GM19238 (cell line): Measurements from ENCODE around the gene PLEKHG3.

Experiments
- DNase-seq: peaks from one replicate; pipeline ENCODE4 v3.0.0; 2011; ENCODE audit warnings: low spot score; ENCODE audit not compliant: insufficient read length

The PLEKHG3 gene

DNA sequence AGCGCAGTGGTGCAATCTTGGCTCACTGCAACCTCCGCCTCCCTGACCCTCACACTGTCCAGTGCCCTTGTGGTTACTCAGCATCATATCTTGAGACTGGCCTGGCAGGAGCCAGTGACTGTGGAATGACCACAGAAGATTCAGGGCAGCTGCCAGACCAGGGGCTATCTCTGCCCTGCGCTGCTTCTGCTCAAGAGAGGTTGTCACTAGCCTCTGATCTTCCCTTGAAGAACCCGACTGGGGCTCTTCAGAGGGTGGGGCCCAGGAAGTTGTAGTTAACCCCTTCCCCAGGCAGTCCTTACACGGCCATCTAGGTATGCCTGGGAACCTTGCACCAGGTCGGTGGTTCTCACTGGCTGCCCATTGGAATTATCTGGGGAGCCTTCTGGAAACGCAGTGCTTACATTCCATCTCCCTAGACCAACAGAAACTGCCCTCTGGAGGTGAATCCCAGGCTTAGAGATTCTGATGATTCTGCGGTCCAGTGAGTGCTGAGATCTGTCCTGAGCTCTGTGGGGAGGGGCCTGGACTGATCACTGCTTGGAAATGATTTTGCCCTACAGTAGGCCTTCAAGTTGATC is 41.4 kb downstream of the PLEKHG3 start:
- no peak for DNase-seq

DNA sequence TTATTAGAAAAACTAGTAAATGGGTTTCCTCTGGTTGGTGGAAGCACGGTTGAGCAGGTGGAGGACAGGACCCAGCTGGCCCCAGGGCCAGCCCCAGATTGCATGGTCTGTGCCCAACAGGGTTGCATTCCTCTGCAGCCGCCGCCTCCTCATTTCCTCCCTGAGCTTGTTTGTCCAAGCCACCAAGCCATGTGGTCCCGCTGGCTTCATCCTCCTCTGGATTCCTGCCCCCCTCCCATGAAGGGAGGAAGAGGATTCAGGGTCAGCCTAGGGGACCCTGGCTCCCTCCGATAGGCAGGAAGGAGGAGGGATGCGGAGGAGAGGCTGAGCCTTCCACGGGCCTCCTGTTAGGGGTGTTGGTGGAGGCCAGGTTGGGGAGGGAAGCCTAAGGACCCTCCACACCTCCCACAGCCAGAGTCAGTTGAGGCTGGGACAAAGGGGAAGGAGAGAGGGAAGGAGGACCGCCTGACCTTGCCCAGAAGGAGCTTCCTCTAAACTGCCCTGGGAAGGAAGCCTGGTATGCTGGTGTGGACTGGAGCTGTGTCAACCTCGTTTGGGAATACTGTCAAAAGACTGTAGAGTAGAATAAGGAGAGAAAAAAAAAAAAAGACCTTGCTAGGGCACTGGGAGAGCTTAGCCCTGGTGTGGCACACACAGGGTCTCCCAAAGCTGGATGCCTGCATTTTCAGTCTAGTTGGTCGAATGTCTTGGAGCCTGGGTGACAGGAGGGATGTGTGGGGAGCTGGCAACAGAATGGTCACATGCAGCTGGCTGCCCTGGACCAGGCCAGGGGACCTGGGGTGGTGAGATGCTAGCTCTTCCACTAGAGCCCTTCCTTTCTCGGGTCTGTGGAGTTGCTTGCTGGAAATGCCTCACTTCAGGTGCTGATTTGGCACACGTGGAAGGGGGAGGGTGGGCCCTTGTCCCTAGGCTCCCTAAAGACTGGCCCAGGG is 42.4 kb downstream of the PLEKHG3 start:
- DNase-seq = no peak

DNA sequence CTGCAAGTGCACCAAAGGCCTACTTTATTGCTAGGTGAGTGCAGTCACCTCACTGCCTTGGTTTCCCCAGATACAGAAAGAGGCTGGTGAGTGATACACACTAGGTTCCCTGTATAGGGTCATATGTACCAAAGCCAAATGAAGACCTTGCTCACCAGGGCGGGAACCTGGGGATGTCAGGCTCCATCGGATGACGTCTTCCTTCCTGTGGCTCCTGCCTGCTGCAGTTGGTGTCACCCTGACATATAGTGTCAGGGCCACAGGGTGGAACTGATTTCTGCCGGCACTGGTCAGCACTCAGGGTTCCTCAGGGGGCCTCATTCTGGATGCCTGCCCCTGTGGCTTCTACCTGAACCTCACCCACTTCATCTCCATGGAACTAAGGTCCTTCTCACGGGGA is 43.1 kb downstream of the PLEKHG3 start:
- no peak for DNase-seq

DNA sequence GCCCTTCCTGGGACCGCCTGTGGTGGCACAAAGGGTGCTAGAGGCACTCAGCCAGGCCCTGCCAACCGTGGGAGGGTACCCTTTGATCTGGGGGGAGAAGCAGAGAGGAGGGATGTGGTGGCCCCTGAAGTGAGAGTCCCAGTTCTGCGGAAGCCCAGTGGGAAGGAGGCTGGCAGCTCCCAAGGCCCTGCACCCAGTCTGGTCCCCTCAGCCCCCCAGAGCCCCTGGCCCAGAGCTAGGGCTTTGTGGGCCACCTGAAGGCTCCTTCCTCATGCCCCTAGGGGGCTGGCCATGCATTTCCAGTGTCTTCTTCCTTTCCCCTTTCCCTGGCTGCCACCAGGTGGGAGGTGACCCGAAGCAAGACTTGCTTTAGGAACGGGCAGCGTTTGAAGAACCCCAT is 44.3 kb downstream of the PLEKHG3 start:
- DNase-seq = no peak

DNA sequence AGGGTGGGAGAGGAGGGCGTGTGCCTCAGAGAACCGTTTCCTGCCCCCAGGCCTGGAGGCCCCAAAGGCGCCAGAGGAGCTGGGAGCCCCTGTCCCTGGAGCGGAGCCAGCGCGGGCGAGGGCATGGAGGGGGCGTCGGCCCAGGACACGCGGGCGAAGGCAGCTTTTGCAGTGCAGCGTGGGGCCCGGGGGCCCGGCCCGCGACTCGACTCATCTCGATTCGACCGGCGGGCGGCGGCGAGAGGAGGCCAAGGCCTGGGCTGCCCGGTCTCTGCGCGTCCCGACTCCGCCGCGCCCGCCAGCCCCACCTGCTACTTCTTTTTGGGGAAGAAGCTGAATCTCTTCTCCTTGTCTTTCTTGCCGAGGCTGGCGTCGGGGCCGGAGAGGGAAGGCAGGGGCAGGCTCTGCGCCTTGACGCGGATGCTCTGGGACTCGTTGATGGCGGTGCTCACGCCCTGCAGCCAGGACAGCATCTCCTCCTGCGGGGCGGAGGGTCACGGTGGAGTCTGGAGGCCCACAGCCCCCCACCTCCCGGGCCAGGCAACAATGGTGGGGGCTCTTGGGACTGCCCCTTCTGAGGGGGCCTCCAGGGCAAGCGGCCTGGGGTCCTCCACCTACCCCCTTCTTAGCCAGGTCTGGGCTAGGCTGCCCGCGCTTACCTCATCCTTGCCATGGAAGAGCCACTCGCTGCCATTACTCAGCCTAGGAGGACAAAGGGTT is 44.9 kb downstream of the PLEKHG3 start:
- DNase-seq = no peak

DNA sequence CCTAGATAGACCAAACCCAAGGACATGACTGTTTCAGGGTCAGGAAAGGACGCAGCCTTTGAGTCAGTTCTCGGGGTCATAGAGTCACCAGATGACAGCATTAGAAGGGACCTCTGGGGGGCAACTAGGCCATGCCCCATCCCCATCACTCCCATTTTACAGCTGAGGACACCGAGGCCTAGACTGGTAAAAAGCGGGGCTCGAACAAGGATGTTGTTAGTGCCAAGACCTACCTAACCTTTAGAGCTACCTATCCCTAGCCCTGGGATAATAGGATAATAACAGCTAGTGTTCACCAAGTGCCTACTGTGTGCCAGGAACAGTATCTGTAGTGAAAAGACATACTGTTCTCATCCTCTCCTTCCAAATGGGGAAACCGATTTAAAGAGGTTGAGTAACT is 48.7 kb downstream of the PLEKHG3 start:
- DNase-seq = no peak

DNA sequence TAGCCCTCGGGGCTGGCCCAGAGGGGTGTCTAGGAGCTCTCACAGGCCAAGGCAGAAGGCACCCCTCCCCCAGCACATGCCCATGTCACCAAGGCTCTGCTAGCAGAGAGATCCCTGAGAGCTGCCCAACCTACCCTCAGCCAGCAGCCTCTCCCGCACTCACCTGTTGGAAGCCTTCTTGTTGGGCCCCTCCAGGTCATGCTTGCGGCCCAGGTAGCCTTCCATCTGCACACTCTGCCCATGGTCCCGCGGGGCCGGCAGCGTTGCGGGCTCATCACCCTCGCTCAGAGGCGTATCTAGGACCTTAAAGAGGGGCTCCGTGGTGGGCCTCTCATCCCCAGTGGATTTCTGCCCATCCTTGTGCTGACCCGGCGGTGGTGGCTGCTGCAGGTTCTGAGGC is 49.1 kb downstream of the PLEKHG3 start:
- DNase-seq = no peak

DNA sequence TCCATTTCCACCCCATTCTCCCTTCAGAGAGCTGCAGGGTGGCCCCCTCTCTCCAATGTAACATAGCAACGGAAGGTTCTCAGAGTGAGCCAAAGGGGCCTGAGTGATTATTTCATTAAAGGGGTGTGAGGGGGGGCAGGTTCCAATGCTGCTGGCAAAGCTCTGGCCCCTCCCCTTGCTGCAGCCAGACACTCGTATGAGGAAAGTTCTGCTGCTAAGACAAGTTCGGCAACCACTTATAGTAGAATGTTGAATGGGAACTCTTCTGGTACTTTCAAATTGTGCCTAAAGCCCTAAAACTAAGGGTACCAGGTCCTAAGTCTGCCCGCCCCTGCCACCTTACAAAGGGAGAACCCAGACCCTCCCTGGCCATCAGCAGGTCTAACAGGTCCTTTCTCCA is 49.8 kb downstream of the PLEKHG3 start:
- DNase-seq = no peak

DNA sequence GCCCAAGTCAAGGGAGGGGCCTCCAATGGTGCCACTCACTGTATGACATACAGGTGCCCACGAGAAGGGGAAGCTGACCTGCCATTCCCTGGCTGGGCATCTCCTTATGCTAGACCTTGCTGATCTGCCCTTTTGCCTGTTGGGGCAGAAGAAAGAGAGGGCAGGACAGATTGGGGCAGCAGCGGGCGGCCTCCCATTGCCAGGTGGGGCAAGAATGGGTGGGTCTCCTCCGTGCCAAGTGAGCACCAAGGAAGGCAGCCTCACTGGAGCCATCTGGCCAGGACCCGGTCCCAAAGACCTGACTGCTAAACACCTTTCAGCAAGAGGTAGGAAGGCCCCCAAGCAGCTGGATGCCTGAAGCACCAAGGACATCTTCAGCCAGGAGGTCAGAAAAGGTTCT is 50.5 kb downstream of the PLEKHG3 start:
- DNase-seq = no peak

DNA sequence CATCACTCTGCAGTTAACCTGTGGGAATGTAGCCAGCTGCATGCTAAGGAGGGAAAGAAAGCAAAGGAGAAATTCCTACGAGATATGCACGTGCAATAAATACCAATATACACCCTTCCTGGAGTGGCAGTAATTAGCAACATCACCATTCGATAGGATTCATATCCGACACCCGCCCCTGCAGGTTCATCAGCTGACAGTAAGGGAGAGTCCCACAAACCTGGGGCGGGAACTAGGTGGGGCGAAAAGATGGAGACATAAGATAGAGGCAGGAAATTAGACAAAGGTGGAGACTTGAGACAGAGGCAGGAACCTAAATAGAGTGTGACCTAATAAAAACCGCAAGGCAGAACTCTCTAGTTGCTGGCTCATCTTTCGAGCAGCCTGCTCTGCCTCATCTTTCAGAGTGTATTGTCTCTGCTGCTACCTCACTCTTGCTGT is 51.6 kb downstream of the PLEKHG3 start:
- DNase-seq = no peak

DNA sequence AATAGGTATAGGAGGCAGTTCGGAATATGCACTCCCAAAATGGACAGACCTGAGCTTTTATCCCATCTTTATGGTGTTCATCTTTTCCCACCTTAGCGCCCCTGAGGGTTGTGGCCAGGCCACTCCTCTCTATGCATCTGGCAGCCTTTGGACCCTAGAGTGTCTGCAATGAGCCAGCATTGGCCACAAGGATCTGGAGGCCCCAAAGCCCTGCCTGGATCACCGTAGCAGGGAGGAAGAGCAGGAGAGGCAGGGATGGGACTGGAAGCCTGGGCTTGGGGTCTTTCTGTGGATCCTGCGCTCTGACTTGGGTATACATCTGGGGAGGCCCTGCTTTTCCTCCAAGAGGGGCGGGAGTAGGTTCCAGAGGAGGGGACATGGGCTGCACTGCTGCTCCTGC is 52.5 kb downstream of the PLEKHG3 start:
- DNase-seq = no peak

DNA sequence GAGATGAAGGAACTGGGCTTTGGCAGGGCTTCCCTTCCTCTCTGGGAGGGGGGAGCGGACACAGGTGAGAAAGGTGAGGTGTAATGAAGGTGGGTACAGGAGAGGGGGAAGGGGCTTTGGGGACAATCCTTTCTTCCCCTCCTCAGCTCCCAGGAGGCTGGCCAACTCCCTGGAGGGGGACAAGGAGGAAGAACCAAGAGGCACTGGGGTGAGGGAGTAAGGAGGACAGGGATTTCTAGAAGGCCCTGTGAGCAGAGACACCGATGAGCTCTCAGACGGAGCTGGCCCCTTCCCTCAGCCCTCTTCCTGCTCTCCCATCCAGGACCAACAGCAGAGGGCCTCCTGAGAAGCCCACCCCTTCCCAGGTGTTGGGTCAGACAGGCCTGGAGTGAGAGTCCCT is 53.4 kb downstream of the PLEKHG3 start:
- no peak for DNase-seq

DNA sequence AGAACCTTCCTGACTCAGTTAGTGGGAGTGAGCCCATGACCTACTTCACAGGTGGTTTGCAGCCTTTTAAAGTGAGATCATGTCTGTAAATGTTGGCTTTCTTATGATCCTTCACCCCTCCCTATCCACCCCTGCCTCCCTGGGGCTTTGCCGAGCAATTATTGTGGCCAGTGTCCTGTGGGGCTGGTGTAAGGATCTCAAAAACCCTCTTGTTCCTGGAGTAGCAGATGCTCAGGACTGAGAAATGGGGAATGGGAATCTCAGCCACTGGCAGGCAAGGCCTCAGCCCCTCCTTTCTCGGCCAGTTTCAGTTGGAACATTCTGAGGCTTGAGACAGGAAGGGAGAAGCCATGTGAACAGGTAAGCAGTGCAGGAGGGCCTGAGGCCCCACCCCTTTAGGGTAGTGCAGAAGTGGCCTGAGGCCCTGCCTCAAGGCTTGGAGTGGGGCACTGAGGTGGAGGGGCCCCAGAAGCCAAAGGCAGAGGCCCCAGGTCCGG is 53.8 kb downstream of the PLEKHG3 start:
- DNase-seq = no peak

DNA sequence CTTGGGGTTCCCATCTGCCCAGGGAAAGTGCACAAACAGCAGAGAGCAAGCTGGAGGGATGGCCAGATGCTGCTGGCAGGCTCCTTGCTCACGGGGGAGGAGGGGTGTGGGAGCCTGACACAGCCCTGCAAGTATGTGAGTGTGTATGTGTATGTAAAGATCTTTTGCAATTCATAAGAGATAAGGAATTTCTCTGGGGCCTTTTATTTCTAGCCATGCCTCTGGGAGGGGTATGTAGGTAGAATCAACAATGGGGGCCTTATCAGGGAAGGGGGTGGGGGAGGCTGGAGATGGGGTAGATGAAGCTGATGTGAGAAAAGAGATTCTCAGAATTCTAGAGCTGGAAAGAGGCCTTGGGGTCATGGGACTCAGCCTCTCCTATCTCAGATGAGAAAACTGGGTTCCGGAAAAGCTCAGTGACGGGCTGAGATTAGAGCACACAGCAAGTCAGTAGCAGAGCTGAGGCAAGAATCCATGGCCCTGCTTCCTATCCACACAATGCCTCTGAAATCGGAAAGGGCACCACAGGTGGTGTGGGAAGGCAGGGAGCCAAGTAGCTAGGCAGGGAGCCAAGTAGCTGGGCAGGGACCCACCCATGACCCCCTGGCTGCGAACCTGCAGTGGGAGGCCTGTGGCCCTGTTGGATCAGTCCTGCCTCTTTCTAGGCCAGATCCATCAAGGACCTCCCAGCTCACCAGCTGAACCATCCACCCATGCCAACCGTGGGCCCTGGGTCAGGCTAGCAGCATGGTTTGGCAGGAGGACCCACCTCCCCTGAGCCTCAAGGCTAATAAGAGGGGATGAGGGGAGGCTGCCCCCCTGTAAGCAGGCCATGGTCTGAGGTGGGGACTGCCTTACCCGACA is 54.7 kb downstream of the PLEKHG3 start:
- no peak for DNase-seq

DNA sequence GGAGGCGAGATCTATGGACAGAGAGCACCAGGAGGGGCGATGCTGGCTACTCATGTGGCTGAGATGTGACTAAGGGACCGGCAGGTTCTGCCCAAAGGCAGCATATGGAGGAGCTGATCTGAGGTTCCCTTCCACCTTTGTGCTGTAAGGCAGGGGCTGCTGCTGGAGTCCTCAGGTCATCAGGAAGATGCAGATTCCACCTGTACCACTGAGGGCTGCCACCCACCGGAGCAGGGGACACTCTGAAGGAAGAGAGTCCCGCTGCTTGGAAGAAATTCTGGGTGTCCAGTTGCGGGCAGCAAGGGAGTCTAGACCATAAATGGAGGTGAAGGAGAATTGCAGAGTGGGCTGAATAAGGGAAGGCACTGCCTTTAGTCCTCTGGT is 55.3 kb downstream of the PLEKHG3 start:
- no peak for DNase-seq

DNA sequence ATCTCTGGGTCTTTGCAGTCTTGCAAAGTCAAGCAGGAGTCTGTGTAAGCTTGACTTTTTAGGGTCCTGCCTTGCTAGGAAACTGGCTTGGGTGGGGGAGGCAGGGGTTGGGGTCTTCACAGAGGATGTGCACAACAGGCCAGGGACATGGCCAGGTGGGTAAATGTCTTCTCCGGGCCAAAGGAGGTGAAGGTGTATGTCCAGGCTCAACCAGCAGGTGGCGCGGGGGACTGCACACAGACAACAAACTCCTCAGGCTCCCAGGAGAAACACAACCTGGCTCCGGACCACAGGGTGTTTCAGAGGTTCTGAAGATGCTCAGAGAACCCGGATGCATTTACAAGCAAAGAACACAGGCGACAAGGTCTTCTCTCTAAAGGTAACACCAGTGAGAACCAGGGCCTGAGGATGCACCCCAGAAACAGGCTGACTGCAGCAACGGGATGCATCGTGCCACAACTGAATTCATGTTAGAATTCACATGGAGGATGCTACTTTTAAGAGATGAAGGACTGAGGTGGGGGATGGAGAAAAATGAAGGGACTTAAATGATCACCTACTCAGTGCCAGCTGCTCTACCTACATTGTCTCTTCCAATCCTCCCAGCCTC is 56.0 kb downstream of the PLEKHG3 start:
- peak; percentile 69 for DNase-seq

DNA sequence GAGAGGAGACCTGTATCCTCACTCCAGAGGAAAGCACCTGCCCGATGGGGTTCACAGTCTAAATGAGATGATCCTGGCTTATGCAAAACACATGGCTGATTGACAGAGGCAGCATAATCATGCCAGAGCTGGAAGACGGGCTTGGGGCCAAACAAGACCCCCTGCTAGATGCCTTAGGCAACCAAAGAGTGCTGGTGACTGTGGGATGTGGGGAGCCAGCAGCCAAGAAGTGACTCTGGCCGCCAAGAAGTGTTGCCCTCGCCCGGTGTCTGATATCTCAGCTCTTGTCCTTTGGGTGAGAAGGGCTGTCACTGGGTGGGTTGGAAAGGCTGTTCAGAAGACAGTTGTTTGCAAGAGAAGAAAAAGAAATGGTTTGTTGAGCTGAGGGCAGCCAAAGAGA is 56.7 kb downstream of the PLEKHG3 start:
- no peak for DNase-seq

DNA sequence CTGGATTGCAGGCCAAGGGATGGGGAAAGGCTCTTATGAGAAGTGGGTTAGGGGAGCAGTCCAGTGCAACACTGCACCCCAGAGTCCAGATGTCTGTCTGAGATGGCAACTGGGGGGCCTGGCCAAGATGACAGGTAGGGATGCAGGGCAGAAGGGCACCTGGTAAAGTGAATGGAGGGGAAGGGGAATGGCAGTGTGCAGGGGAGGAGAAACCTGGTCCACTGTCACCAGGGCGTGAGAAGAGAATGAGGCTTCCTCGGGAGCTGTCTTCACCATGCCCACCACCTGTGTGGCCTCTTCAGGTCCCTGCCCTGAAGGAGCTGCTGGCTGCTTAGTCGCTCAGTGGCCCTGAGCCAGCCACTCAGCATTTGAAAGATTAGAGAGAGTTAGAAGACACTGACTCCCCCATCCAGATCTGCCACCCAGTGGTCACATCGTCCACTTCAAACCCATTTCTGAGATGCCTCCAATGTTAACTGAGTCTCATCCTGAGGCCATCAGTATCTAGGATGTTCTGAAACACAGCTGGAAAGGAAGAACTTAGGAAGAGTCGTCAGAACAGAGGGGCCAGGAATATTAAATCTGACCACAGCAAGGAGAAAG is 57.3 kb downstream of the PLEKHG3 start:
- no peak for DNase-seq

DNA sequence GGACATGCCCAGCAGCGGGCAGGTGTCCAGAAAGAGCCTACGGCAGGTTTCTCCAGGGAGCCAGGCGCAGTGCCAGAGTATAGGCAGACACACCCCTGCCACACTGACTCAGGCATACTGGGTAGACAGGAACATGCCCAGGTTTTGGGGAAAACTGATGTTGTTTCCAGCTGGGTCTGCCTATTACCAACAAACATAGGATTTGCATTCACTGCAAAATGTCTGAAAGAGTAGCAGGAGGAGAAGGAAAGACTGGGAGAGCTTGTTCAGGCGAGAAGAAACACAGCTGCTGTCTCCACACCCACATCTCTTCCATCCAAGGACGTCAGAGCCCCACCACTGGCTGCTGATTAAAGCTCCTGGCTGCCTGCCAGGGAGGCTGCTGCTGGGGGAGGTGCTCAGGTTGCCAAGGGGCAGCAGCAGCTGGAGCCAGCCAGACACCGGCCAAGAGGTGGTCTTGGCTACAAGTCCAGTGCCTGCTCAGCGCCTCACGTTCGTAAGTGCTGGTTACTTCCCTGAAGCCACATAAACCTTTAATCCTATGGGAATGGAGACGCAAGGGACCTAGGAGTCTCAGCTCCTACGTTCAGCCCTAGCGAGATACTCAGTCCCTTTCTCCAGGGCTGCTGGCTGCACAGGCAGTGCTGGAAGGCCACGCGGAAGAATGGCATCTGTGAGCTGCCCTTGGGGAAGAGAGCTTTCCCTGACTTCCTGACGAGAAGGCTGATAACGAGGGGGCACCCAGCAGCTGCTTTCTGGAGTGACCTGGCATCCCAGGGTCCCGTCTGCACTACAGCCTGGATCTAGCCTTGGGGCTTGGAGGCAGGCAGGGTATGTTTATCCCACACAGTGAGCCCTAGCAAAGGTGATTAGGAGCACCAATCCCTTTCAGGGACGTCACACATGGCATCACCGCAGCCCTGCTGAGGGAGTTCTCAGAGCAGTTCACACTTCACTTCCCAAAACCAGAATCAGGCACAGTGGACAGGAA is 58.1 kb downstream of the PLEKHG3 start:
- no peak for DNase-seq
